Uterus (tissue), 2 donors: ENCODE measurements around the gene SNX9.

Experiments
- CTCF ChIP-seq, 4 experiments: fragments of 200-600 bp in 2 of 4; fragments of 450-650 bp in 2 of 4; sonication (generic) in 2 of 4; IDR thresholded peaks; one replicate each; pipeline ENCODE4 v1.5.1; 2016 to 2019; ENCODE audit warnings: antibody characterized with exemption in 4 of 4, mild to moderate bottlenecking in 2 of 4, moderate library complexity in 1 of 4
- POLR2A ChIP-seq, 2 donors: fragments of 450-650 bp; IDR thresholded peaks; one replicate each; pipeline ENCODE4 v1.6.1; 2016; ENCODE audit warnings: antibody characterized with exemption in 2 of 2, mild to moderate bottlenecking in 1 of 2, moderate library complexity in 1 of 2

GRCh38 chr6:157830354-157831017, 7.4 kb downstream of the SNX9 start:
- TF ChIP-seq POLR2A (IDR thresholded peaks at IDR 0.05) (no peak), CTCF (IDR thresholded peaks at IDR 0.05) (no peak)
